SK-MEL-5 (cell line): ENCODE data around the gene REEP5. TPM values are rescaled to one million over a fixed set of nuclear protein-coding genes. Genes with fewer than 3 reads are reported as not detected.
"Not testable (repeated sequence)": the region's sequence is repeated elsewhere in the genome, so short reads cannot be mapped to it uniquely, and the experiment has no call there.

ENCODE experiments used
- DNase-seq: peaks from one replicate; pipeline ENCODE4 v3.0.0-alpha.2; 2016; ENCODE audit warnings: low read depth, low spot score
- in situ Hi-C: cut with HindIII; loops from 2 replicates; pipeline ENCODE4 v1.10.0; 2016; ENCODE audit warnings: low sequenced_read_pairs, high pct_unique_total_duplicates, low pct_unique_long_range_greater_than_20kb
- polyA plus RNA-seq, 2 experiments: library from polyadenylated mRNA; depleted of rRNA; stranded (reverse); fragments of >200 nt; gene quantifications; 2 replicates each; pipeline ENCODE4 v1.2.3, GENCODE V29; 2015
- total RNA-seq: library from RNA; depleted of rRNA; stranded (reverse); fragments of >200 nt; shearing (Covaris generic); gene quantifications from 2 replicates; pipeline ENCODE4 v1.2.3, GENCODE V29; 2014; rRNA removed

The REEP5 gene
- total RNA-seq = 32.4 and 47.7 TPM in 2 replicates
- 61.8 and 75.1 TPM in 2 replicates for polyA plus RNA-seq (2015; cell fraction: cytosol; rRNA removed)
- 16.1 and 29.3 TPM in 2 replicates for polyA plus RNA-seq (2015; cell fraction: nucleus; rRNA removed)

- in situ Hi-C loops = no loop called here
- DNase-seq = peak; percentile 79
Observed at GRCh38 chr5:112921833-112922817, at the start of gene REEP5. Gene REEP5 (minus strand): TSS chr5:112922227. CDS start chr5:112922190, 37 bp downstream.

GRCh38 chr5:112971276-112971675 lies 49.2 kb upstream of the REEP5 start:
- in situ Hi-C loops = no loop called here
- no peak for DNase-seq

- DNase-seq = no peak
- in situ Hi-C loops = no loop called here
Observed at GRCh38 chr5:112968411-112969106, 46.5 kb upstream of the REEP5 start.

GRCh38 chr5:112967520-112968083 lies 45.6 kb upstream of the REEP5 start:
- in situ Hi-C loops = no loop called here
- no peak for DNase-seq

- in situ Hi-C loops = no loop called here
- no peak for DNase-seq
Observed at GRCh38 chr5:112965733-112966306, 43.8 kb upstream of the REEP5 start.

GRCh38 chr5:112963374-112963733 lies 41.3 kb upstream of the REEP5 start:
- in situ Hi-C loops, DNase-seq: not testable (repeated sequence)

- in situ Hi-C loops = no loop called here
- DNase-seq = no peak
Observed at GRCh38 chr5:112960863-112961504, 39.0 kb upstream of the REEP5 start.

GRCh38 chr5:112960315-112960714 lies 38.3 kb upstream of the REEP5 start:
- in situ Hi-C loops = no loop called here

GRCh38 chr5:112959872-112960271 lies 37.8 kb upstream of the REEP5 start:
- DNase-seq, in situ Hi-C loops: not testable (repeated sequence)

More at GRCh38 chr5:112960315-112960714, 38.3 kb upstream of the REEP5 start:
- no peak for DNase-seq

GRCh38 chr5:112958093-112959088 lies 36.4 kb upstream of the REEP5 start:
- in situ Hi-C loops = no loop called here
- DNase-seq = peak; percentile 17

- no peak for DNase-seq
- in situ Hi-C loops = no loop called here
Observed at GRCh38 chr5:112957036-112957808, 35.2 kb upstream of the REEP5 start.

- no peak for DNase-seq
- in situ Hi-C loops = no loop called here
Observed at GRCh38 chr5:112956606-112957005, 34.6 kb upstream of the REEP5 start.

- DNase-seq = no peak
- in situ Hi-C loops = no loop called here
Observed at GRCh38 chr5:112951124-112951702, 29.2 kb upstream of the REEP5 start.

GRCh38 chr5:112948458-112948857 lies 26.4 kb upstream of the REEP5 start:
- DNase-seq = no peak
- in situ Hi-C loops = no loop called here

- no peak for DNase-seq
- in situ Hi-C loops = no loop called here
Observed at GRCh38 chr5:112940670-112941069, 18.6 kb upstream of the REEP5 start.
